HCEC 1CT (cell line): ENCODE measurements around the gene FCGBP.
"Not testable (repeated sequence)": the region's sequence is repeated elsewhere in the genome, so short reads cannot be mapped to it uniquely, and the experiment has no call there.

Experiments
- DNase-seq: peaks from one replicate; pipeline ENCODE4 v3.0.0-alpha.2; 2017

The FCGBP gene

DNA sequence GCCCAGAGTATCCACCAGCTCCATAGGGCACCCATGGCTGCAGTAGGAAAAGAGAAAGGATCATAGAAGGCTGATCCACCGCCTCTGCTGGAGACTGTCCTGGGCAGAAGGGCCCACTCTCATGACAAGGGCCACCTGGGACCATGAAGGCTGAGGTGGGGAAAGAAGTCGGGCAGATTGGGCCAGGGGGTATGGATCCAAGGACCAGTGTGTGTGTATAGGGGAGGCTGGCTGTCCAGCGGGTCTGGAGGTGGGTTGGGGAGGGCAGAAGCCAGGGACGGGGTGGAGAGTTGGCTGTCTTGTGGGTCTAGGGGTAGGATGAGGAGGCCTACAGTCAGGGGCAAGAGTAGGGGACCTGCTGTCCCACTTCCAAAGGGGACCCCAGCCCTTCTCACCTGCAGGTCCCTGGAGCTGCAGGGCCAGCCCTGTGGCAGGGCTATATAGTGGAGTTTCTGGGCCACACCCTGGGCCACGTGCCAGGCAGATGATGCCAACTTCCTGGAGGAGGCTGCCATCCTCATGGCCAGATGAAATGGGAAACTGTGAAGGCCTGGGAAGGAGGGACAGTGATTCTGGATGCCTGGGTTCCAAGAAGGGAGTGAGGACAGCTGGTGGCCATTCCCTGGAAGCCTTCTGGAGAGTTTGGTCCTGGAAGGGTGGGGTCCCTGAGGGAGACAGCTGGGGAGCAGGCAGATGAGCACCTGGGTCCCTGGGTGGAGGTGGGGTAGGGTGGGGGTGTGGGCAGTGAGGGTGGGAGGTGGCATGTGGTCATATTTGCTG lies at the start of gene FCGBP:
TSS of gene FCGBP (minus strand) at position 51 of the 780 bp plus-strand sequence.
- no peak for DNase-seq

DNA sequence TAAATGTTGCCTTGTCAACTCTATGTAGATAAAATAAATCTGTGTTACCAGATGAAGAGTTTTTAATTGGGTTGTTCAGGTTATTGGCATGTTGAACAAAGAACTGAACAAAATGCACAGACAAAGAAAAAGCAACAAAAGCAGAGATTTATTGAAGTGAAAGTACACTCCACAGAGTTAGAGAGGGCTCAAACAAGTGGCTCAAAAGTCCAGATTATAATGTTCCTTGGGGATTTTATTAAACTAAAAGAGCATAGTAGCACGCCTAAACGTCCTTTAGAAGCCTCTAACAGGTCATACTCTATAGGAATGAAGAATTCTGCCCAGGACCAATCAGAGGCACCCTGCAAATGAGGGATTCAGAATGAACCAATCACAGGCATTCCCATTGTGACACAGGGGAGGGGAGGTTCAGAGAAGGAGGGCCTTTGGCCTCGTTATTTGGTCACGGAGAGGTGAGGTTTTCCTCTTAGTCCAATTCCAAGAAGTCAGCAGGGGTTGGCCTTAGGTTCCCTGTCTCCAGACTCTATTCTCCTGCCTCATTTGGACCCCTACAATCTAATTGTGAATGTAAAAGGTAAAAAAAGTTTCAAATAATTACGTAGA lies 49.4 kb upstream of the FCGBP start:
- no peak for DNase-seq

DNA sequence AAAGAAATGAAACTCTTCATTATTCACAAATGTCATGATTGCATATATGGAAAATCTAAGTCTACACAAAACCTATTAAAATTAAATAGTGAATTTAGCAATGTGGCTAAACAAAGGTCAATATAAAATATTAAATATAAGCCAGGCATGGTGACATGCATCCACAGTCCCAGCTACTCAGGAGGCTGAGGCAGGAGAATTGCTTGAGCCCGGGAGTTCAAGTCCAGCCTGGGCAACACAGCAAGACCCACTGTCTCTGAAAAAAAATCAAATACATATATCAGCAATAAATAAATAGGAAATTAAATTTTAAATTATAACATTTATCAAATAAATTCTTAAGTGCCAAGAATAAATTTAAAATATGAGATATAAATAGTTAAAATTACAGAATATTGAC lies 48.4 kb upstream of the FCGBP start:
- no peak for DNase-seq

GRCh38 chr19:39974377-39975155 lies 40.1 kb upstream of the FCGBP start:
- no peak for DNase-seq

DNA sequence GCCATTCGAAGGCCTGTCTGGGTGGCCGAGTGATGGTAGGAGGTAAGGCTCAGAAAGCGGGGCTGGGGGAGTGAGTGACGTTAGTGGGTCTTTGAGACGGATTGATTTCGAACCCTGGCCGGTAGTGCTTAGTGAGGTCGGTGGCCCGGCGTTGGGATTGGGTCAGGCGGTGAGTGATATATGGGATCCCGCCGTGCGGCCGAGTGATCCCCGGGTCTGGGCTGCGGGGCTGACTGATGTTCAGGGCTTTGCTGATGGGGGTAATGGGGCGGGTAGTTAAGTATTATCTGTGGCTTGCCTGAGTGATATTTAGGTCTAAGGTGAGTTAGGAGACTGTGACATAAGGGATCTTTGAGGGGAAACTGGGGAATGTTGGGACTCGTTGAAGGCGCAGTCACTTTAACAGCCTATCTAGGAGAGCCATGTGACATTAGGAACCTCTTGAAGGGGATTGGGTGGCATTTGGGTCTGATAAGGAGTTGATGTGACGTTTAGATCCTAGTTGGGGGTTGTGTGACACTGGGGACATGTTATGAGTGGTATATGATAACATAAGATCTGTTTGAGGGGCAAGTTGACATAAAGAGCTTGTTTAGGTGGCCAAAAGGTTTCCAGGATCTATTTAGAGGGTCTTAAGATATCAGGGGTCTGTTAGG lies 37.1 kb upstream of the FCGBP start:
- no peak for DNase-seq

GRCh38 chr19:39970675-39971379 lies 36.4 kb upstream of the FCGBP start, which contains the start of gene PSMC4:
PSMC4 (plus strand) TSS chr19:39971165; CDS start chr19:39971203, 38 bp downstream.
- peak; percentile 99 for DNase-seq

DNA sequence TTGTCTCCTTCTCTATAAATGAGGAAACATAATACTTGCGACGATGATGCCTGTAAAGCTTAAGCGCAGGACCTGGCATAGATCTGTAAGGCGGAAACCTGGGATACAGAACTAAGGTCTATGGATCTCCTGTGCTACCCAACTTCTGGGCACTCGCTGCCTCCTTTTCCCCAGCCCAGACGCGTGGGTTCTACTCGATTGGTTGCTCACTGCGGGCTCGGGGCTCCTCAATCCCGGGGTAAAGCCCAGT lies 35.9 kb upstream of the FCGBP start:
- no peak for DNase-seq

DNA sequence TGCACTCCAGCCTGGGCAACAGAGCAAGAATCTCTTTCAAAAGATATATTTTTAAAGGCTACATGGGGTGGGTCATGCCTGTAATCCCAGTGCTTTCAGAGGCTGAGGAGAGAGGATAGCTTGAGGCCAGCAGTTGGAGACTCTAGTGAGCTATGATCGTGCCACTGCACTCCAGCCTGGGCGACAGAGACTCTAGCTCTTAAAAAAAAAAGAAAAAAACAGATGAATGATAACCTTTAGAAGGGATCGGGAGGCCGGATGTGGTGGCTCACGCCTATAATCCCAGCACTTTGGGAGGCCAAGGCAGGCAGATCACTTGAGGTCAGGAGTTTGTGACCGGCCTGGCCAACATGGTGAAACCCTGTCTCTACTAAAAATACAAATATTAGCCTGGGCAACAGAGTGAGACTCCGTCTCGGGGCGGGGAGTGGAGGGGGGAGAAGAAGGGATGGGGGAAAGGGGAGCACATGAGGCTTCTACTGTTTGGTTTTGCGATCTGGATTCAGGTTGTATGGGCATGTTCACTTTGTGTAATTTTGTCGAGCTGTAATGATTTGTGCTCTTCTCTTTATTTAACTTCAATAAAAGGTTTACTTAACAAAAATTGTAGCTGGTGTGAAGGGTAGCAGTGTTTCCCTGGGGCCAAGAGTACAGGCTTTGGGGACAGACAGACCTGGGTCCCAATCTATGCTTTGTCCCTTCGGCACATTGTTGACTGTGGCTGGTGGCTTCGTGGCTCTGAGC lies 35.4 kb upstream of the FCGBP start:
- DNase-seq: no peak

DNA sequence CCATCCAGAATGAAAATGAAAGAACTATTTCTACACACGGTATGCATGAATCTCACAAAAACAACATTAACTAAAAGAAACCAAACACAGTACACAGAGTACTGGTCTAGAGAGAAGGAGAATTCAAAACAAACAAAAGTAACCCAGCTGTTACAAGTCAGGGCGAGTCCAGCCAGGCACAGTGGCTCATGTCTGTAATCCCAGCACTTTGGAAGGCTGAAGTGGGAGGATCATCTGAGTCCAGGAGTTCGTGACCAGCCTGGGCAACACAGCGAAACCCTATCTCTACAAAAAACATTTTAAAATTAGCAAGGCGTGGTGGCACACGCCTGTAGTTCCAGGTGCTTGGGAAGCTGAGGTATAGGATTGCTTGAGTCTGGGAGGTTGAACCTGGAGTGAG lies 34.8 kb upstream of the FCGBP start:
- no peak for DNase-seq

- no peak for DNase-seq
Observed at GRCh38 chr19:39968789-39969188, 34.4 kb upstream of the FCGBP start.

- no peak for DNase-seq
Observed at GRCh38 chr19:39967561-39967960, 33.1 kb upstream of the FCGBP start.

- DNase-seq: no peak
Observed at GRCh38 chr19:39966617-39967016, 32.2 kb upstream of the FCGBP start.

- DNase-seq: no peak
Observed at GRCh38 chr19:39963898-39964297, 29.5 kb upstream of the FCGBP start.

DNA sequence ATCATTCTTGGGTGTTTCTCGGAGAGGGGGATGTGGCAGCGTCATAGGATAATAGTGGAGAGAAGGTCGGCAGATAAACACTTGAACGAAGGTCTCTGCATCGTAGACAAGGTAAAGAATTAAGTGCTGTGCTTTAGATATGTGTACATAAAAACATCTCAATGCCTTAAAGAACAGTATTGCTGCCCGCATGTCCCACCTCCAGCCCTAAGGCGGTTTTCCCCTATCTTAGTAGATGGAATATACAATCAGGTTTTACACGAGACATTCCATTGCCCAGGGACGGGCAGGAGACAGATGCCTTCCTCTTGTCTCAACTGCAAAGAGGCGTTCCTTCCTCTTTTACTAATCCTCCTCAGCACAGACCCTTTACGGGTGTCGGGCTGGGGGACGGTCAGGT lies 25.0 kb upstream of the FCGBP start:
- DNase-seq: not testable (repeated sequence)

DNA sequence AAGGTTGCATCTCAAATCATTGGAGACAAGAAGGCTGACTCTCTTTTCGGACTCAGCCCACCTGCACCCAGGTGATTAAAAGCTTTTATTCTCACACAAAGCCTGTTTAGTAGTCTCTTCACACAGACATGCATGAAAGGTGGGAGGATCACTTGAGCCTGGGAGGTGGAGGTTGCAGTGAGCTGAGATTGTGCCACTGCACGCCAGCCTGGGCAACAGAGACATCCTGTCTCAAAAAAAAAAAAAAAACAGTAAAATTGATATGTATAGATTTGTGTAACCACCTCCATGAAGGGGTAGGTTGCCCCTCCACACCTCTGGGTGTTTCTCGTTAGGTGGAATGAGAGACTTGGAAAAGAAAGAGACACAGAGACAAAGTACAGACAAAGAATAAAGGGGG lies 24.5 kb upstream of the FCGBP start:
- DNase-seq: not testable (repeated sequence)

DNA sequence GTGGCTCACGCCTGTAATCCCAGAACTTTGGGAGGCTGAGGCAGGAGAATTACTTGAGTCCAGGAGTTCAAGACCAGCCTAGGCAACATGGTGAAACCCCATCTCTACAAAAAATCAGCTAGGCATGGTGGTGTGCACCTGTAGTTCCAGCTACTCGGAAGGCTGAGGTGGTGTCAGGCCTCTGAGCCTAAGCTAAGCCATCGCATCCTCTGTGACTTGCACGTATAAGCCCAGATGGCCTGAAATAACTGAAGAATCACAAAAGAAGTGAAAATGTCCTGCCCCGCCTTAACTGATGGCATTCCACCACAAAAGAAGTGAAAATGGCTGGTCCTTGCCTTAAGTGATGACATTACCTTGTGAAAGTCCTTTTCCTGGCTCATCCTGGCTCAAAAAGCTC lies 23.5 kb upstream of the FCGBP start:
- not testable (repeated sequence) for DNase-seq

DNA sequence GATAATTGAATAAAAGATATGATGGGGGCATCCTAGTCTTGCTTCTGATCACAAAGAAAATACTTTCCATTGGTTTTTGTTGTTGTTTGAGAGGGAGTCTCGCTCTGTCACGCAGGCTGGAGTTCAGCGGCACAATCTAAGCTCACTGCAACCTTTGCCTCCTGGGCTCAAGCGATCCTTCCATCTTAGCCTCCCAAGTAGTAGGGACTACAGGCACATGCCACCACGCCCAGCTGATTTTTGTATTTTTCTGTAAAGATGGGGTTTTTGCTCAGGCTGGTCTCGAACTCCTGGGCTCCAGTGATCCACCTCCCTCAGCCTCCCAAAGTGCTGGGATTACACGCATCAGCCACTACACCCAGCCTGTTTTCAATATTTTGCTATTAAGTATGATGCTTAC lies 19.5 kb upstream of the FCGBP start:
- no peak for DNase-seq

GRCh38 chr19:39951686-39952085 lies 17.3 kb upstream of the FCGBP start:
- peak; percentile 33 for DNase-seq

- DNase-seq: no peak
Observed at GRCh38 chr19:39951065-39951650, 16.7 kb upstream of the FCGBP start.

DNA sequence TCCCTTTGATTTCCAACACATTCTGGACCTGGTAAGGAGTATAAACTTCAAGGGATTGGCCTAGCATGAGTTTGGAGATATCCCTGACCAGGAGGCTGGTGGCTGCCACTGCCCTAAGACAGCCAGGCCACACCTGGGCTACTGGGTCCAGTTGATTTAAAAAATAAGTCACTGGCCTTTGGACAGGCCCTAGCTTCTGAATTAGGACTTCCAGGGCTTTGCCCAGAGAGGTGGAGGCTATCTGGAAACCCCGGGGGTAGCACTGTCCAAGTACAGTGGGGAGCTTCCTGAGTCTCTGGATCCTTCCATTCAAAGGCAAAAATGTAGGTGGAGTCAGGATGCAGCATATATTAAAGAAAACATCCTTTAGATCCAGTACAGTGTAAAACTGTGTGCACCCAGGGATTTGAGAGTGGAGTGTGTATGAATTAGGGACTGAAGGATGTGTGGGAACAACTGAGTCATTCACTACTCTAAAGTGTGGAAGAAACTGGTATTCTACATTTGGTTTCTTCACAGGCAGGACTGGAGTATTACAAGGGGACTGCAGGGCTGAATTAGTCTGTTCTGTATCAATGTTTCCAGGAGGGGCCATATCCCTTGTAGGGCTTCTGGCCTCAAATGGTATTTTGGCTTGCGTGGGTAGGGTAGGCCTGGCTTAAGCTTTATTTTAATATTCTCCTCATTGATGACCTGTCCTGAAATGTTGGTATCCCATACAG lies 14.8 kb upstream of the FCGBP start:
- no peak for DNase-seq

DNA sequence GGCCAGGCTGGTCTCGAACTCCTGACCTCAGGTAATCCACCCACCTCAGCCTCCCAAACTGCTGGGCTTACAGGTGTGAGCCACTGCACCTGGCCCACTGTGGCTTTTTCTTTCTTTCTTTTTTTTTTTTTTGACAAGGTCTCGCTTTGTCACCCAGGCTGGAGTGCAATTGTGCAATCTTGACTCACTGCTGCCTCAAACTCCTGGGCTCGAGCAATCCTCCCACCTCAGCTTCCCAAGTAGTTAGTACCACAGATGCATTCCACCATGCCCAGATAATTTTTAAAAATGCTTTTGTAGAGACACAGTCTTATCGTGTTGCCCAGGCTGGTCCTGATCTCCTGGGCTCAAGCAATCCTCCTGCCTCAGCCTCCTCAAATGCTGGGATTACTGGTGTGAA lies 12.1 kb upstream of the FCGBP start:
- DNase-seq: no peak
